Measurements from ENCODE around the gene TMEM135. TPM values are rescaled to one million over a fixed set of nuclear protein-coding genes. Genes with fewer than 3 reads are reported as not detected.
"Not testable (repeated sequence)": the region's sequence is repeated elsewhere in the genome, so short reads cannot be mapped to it uniquely, and the experiment has no call there.

TMEM135 gene
- total RNA-seq, 1 donor: 35.8 TPM

DNA sequence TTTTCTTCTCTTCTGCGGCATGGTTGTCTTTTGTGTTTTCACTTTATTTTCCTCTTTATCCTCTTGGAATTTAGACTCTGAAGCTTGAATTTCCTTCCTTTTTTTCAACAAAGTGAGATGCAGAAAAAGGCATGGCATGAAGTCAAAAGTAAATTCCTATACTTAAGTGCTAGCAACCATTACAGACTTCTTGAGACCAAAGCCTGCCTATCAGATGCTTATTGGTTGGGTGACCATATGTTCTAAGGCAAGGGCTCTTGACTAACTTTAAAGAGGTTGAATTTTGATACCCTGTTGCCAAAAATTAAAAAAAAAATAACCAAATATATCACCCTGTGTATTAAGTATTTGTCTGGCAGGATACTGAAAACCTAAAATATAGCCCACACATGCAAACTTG lies 237.4 kb downstream of the TMEM135 start:
- no peaks in the 10 kb centered on the region for H3K27me3 ChIP-seq (ENCODE audit: insufficient read depth, low read length)
- H3K27ac ChIP-seq (ENCODE audit: low read depth, low read length): no peak overlapping the region
- no peaks in the 10 kb centered on the region for H3K4me1 ChIP-seq (ENCODE audit: insufficient read depth, low read length)
- H3K9me3 ChIP-seq (ENCODE audit: low read depth, low read length): no peaks in the 10 kb centered on the region
- H2AFZ ChIP-seq (ENCODE audit: low read length): no peak overlapping the region
- no peak for DNase-seq (ENCODE audit: insufficient read length, low spot score, missing footprints)
- H3K4me2 ChIP-seq (ENCODE audit: insufficient read depth, low read length): no peak overlapping the region
- H4K20me1 ChIP-seq (ENCODE audit: insufficient read depth, low read length): no peaks in the 10 kb centered on the region
- no peak overlapping the region for H3K4me3 ChIP-seq (ENCODE audit: insufficient read depth, low read length)
- no peaks in the 10 kb centered on the region for H3K36me3 ChIP-seq (ENCODE audit: insufficient read depth, low read length)
- no peak for TF ChIP-seq CTCF (IDR thresholded peaks at IDR 0.05; ENCODE audit: extremely low read depth, low read depth, low read length)
- H3K79me2 ChIP-seq (ENCODE audit: insufficient read depth, low read length): no peaks in the 10 kb centered on the region

DNA sequence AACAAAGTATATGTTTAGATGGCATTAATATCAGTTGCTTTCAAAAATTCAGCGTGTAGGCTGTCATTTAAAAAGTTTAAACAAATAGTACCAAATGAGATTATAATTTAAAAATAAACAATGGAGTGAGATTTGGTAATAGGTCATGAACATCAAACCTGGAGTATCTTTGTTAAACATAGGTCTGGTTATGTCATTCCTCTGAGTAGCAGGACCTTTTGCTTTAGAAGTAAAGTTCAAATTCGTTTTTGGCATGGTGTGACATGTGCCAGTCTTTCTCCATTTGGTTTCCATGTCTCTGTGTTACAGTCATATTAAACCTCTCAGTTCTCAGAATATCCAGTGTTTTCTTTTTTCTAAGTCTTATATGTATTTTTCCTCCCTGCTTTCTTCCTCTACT lies 242.4 kb downstream of the TMEM135 start:
- H3K27ac ChIP-seq (ENCODE audit: low read depth, low read length): no peak overlapping the region
- DNase-seq (ENCODE audit: insufficient read length, low spot score, missing footprints): no peak
- H3K4me2 ChIP-seq (ENCODE audit: insufficient read depth, low read length): no peak overlapping the region
- H2AFZ ChIP-seq (ENCODE audit: low read length): no peak overlapping the region
- H4K20me1 ChIP-seq (ENCODE audit: insufficient read depth, low read length): no peaks in the 10 kb centered on the region
- no peaks in the 10 kb centered on the region for H3K4me1 ChIP-seq (ENCODE audit: insufficient read depth, low read length)
- H3K4me3 ChIP-seq (ENCODE audit: insufficient read depth, low read length): no peak overlapping the region
- no peaks in the 10 kb centered on the region for H3K27me3 ChIP-seq (ENCODE audit: insufficient read depth, low read length)
- H3K9me3 ChIP-seq (ENCODE audit: low read depth, low read length): no peaks in the 10 kb centered on the region
- H3K79me2 ChIP-seq (ENCODE audit: insufficient read depth, low read length): no peaks in the 10 kb centered on the region
- H3K36me3 ChIP-seq (ENCODE audit: insufficient read depth, low read length): no peaks in the 10 kb centered on the region
- TF ChIP-seq CTCF (IDR thresholded peaks at IDR 0.05; ENCODE audit: extremely low read depth, low read depth, low read length): no peak

DNA sequence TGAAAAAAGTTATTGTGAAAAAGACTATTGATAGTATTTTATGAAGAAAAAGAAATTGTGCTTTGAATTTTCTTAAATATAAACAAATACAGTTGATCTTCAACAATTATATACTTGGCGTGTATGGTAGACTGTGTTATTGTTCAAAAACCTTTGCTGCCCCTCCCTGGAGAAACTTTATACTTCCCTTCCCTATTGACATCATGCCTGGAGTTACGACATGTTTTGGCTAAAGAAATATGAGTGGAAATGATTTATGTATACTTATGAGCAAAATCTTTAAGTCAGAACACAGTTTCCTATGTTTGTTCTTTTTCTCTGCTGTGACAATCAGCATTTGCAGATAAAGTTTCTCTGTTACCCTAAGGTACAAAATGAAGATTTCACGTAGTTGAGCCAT lies 243.8 kb downstream of the TMEM135 start:
- no peaks in the 10 kb centered on the region for H3K9me3 ChIP-seq (ENCODE audit: low read depth, low read length)
- no peaks in the 10 kb centered on the region for H3K27me3 ChIP-seq (ENCODE audit: insufficient read depth, low read length)
- no peak overlapping the region for H3K4me3 ChIP-seq (ENCODE audit: insufficient read depth, low read length)
- DNase-seq (ENCODE audit: insufficient read length, low spot score, missing footprints): peak; percentile 84
- no peak overlapping the region for H3K27ac ChIP-seq (ENCODE audit: low read depth, low read length)
- no peaks in the 10 kb centered on the region for H3K36me3 ChIP-seq (ENCODE audit: insufficient read depth, low read length)
- no peak overlapping the region for H3K4me2 ChIP-seq (ENCODE audit: insufficient read depth, low read length)
- H2AFZ ChIP-seq (ENCODE audit: low read length): no peak overlapping the region
- no peaks in the 10 kb centered on the region for H3K79me2 ChIP-seq (ENCODE audit: insufficient read depth, low read length)
- no peaks in the 10 kb centered on the region for H3K4me1 ChIP-seq (ENCODE audit: insufficient read depth, low read length)
- H4K20me1 ChIP-seq (ENCODE audit: insufficient read depth, low read length): no peaks in the 10 kb centered on the region
- TF ChIP-seq CTCF (IDR thresholded peaks at IDR 0.05; ENCODE audit: extremely low read depth, low read depth, low read length): peak; percentile 54

DNA sequence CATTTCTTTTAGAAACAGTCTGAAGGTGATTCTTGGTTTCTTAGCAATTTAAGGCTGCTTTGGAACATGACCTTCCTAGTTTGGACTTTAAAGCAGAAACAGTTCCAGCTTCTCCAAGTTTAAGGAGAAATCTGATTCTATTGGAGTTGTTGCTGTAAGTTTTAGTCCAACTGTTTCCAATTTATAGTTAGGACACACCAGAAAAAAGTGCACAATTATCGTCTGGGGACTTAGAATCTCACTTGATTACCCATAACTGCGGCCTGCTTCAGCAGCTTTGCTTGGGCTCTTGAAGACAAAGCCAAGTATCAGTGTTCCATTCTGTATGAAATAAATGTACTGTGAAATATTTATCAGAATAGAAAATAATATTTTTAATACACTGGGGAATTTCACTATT lies 246.6 kb downstream of the TMEM135 start:
- Histone ChIP-seq H3K79me2 (ENCODE audit: insufficient read depth, low read length) (no peaks in the 10 kb centered on the region), H3K4me2 (ENCODE audit: insufficient read depth, low read length) (no peak overlapping the region), H4K20me1 (ENCODE audit: insufficient read depth, low read length) (no peaks in the 10 kb centered on the region), H3K27me3 (ENCODE audit: insufficient read depth, low read length) (no peaks in the 10 kb centered on the region), H3K4me1 (ENCODE audit: insufficient read depth, low read length) (no peaks in the 10 kb centered on the region), H3K9me3 (ENCODE audit: low read depth, low read length) (no peaks in the 10 kb centered on the region), H3K36me3 (ENCODE audit: insufficient read depth, low read length) (no peaks in the 10 kb centered on the region), H2AFZ (ENCODE audit: low read length) (no peak overlapping the region), H3K27ac (ENCODE audit: low read depth, low read length) (no peak overlapping the region), H3K4me3 (ENCODE audit: insufficient read depth, low read length) (no peak overlapping the region)
- no peak for DNase-seq (ENCODE audit: insufficient read length, low spot score, missing footprints)
- no peak for TF ChIP-seq CTCF (IDR thresholded peaks at IDR 0.05; ENCODE audit: extremely low read depth, low read depth, low read length)

- H3K9me3 ChIP-seq (ENCODE audit: low read depth, low read length); H2AFZ ChIP-seq (ENCODE audit: low read length); H3K27me3 ChIP-seq (ENCODE audit: insufficient read depth, low read length); H3K36me3 ChIP-seq (ENCODE audit: insufficient read depth, low read length); H3K4me1 ChIP-seq (ENCODE audit: insufficient read depth, low read length); H3K79me2 ChIP-seq (ENCODE audit: insufficient read depth, low read length); H4K20me1 ChIP-seq (ENCODE audit: insufficient read depth, low read length); H3K27ac ChIP-seq (ENCODE audit: low read depth, low read length); DNase-seq (ENCODE audit: insufficient read length, low spot score, missing footprints); H3K4me2 ChIP-seq (ENCODE audit: insufficient read depth, low read length); H3K4me3 ChIP-seq (ENCODE audit: insufficient read depth, low read length): not testable (repeated sequence)
Observed at GRCh38 chr11:87285674-87286073, 247.9 kb downstream of the TMEM135 start.

Measured in osteoblast (primary cell).